A673 (cell line): ENCODE measurements around the gene ERO1A.
"Not testable (repeated sequence)": the region's sequence is repeated elsewhere in the genome, so short reads cannot be mapped to it uniquely, and the experiment has no call there.

ENCODE experiments used
- CTCF ChIP-seq: fragments of 300-800, 200-600 bp; sonication (generic); conservative IDR thresholded peaks from 2 replicates; pipeline ENCODE4 v1.5.1; 2017; ENCODE audit warnings: low read depth, mild to moderate bottlenecking, antibody characterized with exemption, low read length, moderate library complexity, mixed read lengths
- EZH2 ChIP-seq: fragments of 200-600 bp; sonication (generic); IDR thresholded peaks from 2 replicates; pipeline ENCODE4 v1.6.1; 2017; ENCODE audit warnings: borderline replicate concordance, low read depth, mild to moderate bottlenecking, mixed read lengths, antibody characterized with exemption, low read length; ENCODE audit not compliant: poor library complexity, severe bottlenecking

- not testable (repeated sequence) for TF ChIP-seq CTCF, EZH2
Observed at GRCh38 chr14:52727509-52727908, 32.2 kb upstream of the ERO1A start.
